GM06990 (cell line): ENCODE results near the gene CCHCR1.

Experiments used
- DNase-seq: peaks from one replicate; pipeline ENCODE4 v3.0.0-alpha.2; 2011; ENCODE audit not compliant: insufficient read length; ENCODE audit errors: extremely low read depth
- H3K27me3 ChIP-seq: replicated peaks from 2 replicates; pipeline ENCODE4 v1.6.0; 2011; ENCODE audit warnings: low read length; ENCODE audit not compliant: control insufficient read depth, insufficient read depth
- H3K36me3 ChIP-seq: 2 replicates; pipeline ENCODE4 v1.5.1; 2011; ENCODE audit warnings: low read length; ENCODE audit not compliant: control insufficient read depth, insufficient read depth
- H3K4me3 ChIP-seq: replicated peaks from 2 replicates; pipeline ENCODE4 v1.5.1; 2011; ENCODE audit warnings: low read depth, mild to moderate bottlenecking, control low read depth, low read length
- TF ChIP-seq, protein P1 (sequence below): IDR thresholded peaks from 2 replicates; pipeline ENCODE4 v1.5.1; 2011; ENCODE audit warnings: low read length, control low read depth, mild to moderate bottlenecking, inconsistent platforms; ENCODE audit not compliant: insufficient read depth, poor library complexity, severe bottlenecking

The CCHCR1 gene

DNA sequence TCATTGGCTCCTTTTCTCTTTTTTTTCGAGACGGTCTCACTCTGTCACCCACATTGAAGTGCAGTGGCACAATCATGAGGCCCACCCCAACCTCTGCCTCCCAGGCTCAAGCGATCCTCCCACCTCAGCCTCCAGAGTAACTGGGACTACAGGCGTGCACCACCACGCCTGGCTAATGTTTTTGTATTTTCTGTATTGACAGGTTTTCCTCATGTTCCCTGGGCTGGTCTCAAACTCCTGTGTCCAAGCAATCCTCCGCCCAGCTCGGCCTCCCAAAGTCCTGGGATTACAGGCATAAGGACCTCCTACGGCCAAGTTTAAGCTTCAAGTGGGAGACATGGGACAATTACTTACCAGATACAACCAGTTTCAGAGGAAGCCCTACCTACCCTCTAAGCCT is 22.3 kb upstream of the CCHCR1 start:
- TF ChIP-seq, protein P1, sequence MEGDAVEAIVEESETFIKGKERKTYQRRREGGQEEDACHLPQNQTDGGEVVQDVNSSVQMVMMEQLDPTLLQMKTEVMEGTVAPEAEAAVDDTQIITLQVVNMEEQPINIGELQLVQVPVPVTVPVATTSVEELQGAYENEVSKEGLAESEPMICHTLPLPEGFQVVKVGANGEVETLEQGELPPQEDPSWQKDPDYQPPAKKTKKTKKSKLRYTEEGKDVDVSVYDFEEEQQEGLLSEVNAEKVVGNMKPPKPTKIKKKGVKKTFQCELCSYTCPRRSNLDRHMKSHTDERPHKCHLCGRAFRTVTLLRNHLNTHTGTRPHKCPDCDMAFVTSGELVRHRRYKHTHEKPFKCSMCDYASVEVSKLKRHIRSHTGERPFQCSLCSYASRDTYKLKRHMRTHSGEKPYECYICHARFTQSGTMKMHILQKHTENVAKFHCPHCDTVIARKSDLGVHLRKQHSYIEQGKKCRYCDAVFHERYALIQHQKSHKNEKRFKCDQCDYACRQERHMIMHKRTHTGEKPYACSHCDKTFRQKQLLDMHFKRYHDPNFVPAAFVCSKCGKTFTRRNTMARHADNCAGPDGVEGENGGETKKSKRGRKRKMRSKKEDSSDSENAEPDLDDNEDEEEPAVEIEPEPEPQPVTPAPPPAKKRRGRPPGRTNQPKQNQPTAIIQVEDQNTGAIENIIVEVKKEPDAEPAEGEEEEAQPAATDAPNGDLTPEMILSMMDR: no peak
- Histone ChIP-seq H3K27me3 (no peaks in the 10 kb centered on the region), H3K4me3 (no peak overlapping the region), H3K36me3 (no peaks in the 10 kb centered on the region)
- DNase-seq: no peak

DNA sequence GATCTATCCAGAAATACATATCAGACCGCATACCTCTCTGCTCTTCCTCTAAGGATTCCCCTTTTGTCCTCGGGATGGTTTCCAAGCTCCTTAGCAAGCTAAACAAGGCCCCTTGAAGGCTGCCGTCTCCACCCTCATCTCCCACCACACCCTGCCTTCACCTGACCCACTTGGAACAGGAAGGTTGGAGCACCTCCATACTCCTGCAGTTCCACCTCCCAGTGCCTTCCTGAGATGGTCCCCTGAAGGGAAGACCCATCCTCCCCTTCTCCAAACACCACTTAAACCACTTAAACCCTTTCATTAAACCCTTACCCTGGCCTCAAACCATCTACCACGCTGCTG is 21.4 kb upstream of the CCHCR1 start:
- no peak for DNase-seq
- Histone ChIP-seq H3K4me3 (no peak overlapping the region), H3K36me3 (no peaks in the 10 kb centered on the region), H3K27me3 (no peaks in the 10 kb centered on the region)
- TF ChIP-seq, protein P1: no peak

DNA sequence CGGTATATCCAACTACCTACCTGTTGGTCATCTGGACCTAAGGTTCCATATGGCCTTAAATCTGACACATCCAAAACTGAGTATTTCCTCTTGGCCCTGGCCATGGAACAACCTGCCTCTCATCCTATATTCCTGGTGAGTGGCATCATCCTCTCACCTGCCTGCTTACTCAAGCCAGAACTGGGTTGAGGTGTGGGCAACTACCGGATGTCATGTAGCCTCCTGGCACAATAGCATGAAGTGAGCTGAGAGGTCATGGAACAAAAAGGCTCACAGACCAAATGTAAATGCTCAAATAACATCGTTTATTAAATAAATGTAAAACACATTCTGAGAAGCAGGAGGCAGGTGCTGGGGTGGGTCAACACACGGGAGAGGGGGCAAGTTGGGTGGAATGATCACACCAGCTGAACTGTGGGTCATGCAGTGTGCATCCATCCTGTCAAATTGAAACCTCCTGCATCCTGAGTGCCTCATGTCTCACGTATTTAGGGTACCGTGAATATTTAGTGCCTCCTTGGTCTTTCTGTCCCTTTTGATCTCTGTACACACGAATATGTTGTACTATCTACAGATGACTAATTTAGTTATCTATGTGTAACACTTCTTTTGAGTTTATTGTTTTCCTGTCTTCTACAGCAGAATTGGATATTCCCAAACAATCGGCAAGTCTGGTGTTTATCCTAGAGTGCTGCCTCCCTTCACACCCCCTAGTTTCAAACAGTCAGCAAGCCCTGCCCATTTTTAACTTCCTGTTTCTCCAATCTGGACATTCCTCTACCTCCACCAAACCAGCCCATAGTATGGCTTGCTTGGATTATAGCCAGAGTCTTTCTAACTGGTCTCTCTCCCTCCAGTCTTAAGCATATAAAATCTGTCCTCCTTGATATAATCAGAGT is 20.8 kb upstream of the CCHCR1 start:
- DNase-seq: peak; percentile 41
- H3K27me3 ChIP-seq: no peaks in the 10 kb centered on the region

DNA sequence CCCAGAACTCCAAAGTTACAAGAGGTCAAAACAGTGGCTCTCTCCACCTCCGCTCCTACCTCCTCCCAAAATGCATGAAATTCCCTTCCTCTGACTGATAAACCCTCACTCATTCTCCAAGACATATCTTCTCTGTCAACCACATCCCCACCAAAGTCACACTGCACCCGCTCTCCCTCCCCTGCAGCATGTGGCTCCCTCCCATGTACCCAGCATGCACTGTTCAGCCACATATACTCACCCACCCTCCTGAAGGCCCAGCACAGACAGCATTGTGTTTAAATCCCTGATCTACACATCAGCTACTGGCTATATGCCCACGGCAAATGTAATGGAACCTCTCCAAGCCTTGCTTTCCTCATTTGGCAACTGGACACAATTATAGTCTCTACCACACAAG is 18.4 kb upstream of the CCHCR1 start:
- no peak for DNase-seq
- H3K36me3 ChIP-seq: no peaks in the 10 kb centered on the region

More for the DNA sequence above, 20.8 kb upstream of the CCHCR1 start:
- H3K36me3 ChIP-seq: no peaks in the 10 kb centered on the region
- H3K4me3 ChIP-seq: no peak overlapping the region
- TF ChIP-seq, protein P1: no peak

DNA sequence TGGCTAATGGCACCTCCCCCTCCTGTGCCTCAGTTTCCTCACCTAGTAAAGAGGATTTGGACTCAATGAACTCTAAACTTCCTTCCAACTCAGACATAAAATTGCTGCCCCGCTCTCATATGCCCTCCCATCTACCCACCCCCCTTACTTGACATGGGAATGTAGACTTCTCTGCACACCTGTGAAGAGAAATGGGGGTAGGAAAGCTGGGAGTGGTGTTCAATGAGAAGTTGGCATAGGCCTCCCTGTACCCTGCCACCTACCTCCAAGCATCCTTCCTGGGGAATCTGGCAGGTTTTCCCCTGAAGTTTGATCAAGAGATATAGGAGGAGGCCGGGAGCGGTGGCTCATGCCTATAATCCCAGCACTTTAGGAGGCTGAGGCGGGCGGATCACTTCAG is 16.8 kb upstream of the CCHCR1 start:
- Histone ChIP-seq H3K27me3 (no peaks in the 10 kb centered on the region), H3K36me3 (no peaks in the 10 kb centered on the region), H3K4me3 (no peak overlapping the region)
- TF ChIP-seq, protein P1: no peak
- no peak for DNase-seq

More for the DNA sequence above, 18.4 kb upstream of the CCHCR1 start:
- TF ChIP-seq, protein P1: no peak
- no peak overlapping the region for H3K4me3 ChIP-seq
- no peaks in the 10 kb centered on the region for H3K27me3 ChIP-seq
